Endometrial microvascular endothelial cells (primary cell): ENCODE data around the gene RBMY1D. TPM values are rescaled to one million over a fixed set of nuclear protein-coding genes. Genes with fewer than 3 reads are reported as not detected.
"Not testable (repeated sequence)": the region's sequence is repeated elsewhere in the genome, so short reads cannot be mapped to it uniquely, and the experiment has no call there.

Experiments used
- in situ Hi-C: cut with HindIII; loops from 2 replicates; pipeline ENCODE4 v1.10.0; 2017; ENCODE audit warnings: low sequenced_read_pairs, low pct_unique_long_range_greater_than_20kb; ENCODE audit errors: inconsistent ontology term
- total RNA-seq: library from RNA; depleted of rRNA; stranded (reverse); fragments of >200 nt; gene quantifications from one replicate; pipeline ENCODE4 v1.2.3, GENCODE V29; 2015; ENCODE audit errors: inconsistent ontology term

RBMY1D gene
- total RNA-seq: not detected

GRCh38 chrY:21894426-21894825, at the start of gene RBMY1D:
Gene RBMY1D (minus strand): TSS chrY:21894526. CDS start chrY:21892513, 2,013 bp downstream.
- in situ Hi-C loops: not testable (repeated sequence)

GRCh38 chrY:21917932-21918331, 23.6 kb upstream of the RBMY1D start, which contains the start of gene RBMY1E:
Gene RBMY1E (minus strand): TSS chrY:21918032. CDS start chrY:21916054, 1,978 bp downstream.
- in situ Hi-C loops: not testable (repeated sequence)

- in situ Hi-C loops: not testable (repeated sequence)
Observed at GRCh38 chrY:21869407-21870076, 24.8 kb downstream of the RBMY1D start.

- in situ Hi-C loops: no loop called here
Observed at GRCh38 chrY:21845481-21845880, 48.8 kb downstream of the RBMY1D start.

- in situ Hi-C loops: no loop called here
Observed at GRCh38 chrY:21842090-21842489, 52.2 kb downstream of the RBMY1D start.

- in situ Hi-C loops: no loop called here
Observed at GRCh38 chrY:21839489-21839888, 54.8 kb downstream of the RBMY1D start.

GRCh38 chrY:21836343-21836742, 58.0 kb downstream of the RBMY1D start:
- in situ Hi-C loops: no loop called here

GRCh38 chrY:21835052-21835451, 59.3 kb downstream of the RBMY1D start:
- in situ Hi-C loops: no loop called here

Other genes starting within 250 kb of the RBMY1D start
- not detected for gene RBMY1E, start 23.5 kb upstream of the RBMY1D start, total RNA-seq